GM21717 (cell line): ENCODE data around the gene PLAAT1.

Experiments
- ATAC-seq: cut with Tn5 transposase; IDR thresholded peaks from one replicate; pipeline ENCODE4 v1.9.1; 2021; ENCODE audit warnings: mild to moderate bottlenecking, moderate library complexity; ENCODE audit not compliant: unreplicated experiment

PLAAT1 gene

DNA sequence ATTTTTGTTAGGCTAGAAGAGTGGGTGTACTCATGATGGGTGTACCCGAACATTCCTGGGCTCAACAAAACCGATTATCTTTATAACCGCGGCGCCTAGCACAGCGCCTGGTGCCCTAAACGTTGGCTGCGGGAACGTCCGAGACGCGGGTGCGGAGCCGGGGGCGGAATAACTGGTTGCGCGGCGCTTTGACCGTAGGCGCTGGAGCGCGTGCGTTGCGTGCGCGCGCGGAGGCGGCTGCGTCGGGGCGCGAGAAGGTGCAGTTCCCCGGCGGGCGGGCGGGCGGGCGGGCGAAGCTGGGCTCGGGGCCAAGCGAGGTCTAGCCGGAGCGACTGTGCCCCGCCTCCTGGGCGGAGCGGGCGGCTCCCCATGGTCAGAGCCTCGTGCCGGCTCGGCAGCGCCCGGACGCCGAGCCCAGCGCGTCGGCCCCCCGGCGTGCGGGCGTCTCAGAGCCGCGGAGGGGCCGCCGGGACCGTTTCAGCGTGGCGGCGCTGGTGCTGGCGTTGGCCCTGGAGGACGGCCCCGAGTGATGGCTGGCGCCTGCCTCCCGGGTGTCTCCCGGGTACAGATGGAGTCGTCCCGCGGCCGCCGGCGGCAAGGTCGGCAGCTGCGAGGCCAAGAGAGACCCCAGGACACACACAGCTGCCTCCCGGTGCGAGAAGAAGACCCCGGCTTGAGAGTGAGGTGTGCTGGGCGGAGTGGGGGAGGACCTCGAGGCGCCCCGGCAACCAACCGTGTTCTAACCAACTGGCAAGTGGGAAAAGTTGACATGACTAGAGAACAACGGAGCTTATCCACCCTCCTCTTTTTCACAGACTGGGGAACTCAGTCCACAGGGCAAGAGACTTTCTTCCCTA lies at the start of gene PLAAT1:
PLAAT1 (plus strand) TSS at position 373 of the 857 bp plus-strand sequence. CDS start 14,429 bp downstream, outside the sequence.
- no peak for ATAC-seq

DNA sequence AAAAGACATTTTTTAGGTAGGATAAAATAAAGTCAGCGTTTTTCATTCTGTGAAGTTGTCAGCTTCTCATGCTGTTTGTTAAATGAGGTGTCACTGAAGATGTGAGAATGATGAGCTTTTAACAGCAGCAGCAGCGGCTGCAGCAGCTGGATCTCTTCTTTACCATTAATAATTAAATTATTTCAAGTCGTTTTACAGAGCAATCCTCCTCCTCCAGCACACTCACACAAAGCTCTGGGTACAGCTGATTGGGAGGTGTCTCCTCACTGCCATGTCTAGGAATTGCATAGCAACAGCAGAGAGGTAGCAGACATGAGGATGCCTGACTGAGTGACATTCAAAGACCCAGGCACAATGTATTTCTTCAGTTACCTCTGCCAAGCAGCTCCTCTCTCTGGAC lies 46.7 kb upstream of the PLAAT1 start:
- no peak for ATAC-seq

DNA sequence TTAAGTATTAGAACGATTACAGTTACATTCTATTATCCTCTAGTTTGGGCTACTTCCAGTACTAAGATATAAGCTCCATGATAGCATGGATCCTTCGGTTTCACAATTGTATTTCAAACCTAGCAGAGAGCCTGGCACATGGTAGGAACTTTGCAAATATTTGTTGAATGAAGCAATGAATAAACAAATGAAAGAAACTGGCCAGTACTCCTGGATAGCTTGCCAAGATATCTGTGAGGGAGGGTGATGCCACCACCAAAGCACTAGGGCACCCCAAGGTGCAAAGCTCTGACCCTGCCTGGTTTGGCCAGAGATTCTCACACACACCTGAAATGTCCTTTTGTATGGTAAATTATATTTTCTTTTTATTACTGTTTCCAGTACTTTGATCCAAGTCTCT lies 44.3 kb upstream of the PLAAT1 start:
- no peak for ATAC-seq

GRCh38 chr3:193207290-193208273 lies 33.4 kb upstream of the PLAAT1 start:
- ATAC-seq, result no peak

- ATAC-seq, result no peak
Observed at GRCh38 chr3:193210618-193211017, 30.4 kb upstream of the PLAAT1 start.

- ATAC-seq, result no peak
Observed at GRCh38 chr3:193211173-193211572, 29.8 kb upstream of the PLAAT1 start.

GRCh38 chr3:193211984-193212383 lies 29.0 kb upstream of the PLAAT1 start:
- no peak for ATAC-seq

- ATAC-seq, result no peak
Observed at GRCh38 chr3:193212844-193213243, 28.2 kb upstream of the PLAAT1 start.

- no peak for ATAC-seq
Observed at GRCh38 chr3:193214445-193214844, 26.6 kb upstream of the PLAAT1 start.

DNA sequence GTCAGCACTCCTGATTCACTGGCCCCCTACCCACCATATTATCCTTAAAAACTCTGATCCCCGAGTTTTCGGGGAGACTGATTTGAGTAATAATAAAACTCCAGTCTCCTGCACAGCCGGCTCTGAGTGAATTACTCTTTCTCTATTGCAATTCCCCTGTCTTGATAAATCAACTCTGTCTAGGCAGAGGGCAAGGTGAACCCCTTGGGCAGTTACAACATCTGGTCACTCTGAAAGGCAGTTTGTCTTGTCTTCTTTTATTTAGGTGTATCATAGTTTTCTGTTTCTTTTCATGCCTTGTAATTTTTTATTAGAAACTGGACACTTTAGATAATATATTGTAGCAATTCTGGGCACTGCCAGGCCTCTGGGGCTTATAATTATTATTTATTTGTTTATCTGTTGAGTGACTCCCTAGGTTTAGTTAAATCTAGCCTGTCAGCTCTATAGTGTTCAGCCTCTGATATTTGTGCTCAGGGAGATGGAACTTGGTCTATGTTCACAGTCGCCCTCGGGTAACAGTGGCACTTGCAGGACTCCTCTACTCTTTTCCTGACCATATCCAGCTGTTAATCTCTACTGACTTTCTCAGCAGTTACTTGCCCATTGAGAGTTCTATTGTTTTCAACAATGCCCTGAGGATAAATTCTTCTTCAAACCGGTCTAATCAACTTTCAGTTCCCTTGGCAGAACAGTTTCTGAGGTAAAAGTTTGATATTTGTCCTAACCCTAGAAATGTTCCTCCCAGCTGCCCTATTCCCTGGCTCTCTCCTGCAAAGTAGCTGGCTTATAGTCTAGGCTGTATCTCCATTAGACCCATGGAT lies 15.5 kb upstream of the PLAAT1 start:
- no peak for ATAC-seq

- ATAC-seq, result no peak
Observed at GRCh38 chr3:193228206-193228605, 12.8 kb upstream of the PLAAT1 start.

- no peak for ATAC-seq
Observed at GRCh38 chr3:193229851-193230420, 11.1 kb upstream of the PLAAT1 start.

DNA sequence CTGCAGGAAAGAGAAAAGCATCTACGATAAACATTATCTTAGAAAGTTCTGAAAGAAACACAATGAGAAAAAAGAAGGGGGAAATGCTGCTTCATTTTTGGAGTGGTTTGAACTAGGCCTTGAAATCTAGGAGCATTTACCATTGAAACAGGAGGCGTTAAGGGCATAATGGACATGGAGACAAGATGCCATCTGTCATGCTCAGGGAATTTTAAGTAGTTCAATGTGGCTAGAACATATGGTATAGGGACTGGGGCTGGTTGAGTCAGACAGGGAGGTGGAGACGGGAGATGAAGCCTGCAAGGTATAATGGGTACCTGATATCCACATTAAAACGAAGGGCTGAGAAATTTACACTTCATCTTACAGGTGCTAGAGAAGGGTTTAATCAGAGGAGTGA lies 10.4 kb upstream of the PLAAT1 start:
- no peak for ATAC-seq

- ATAC-seq, result no peak
Observed at GRCh38 chr3:193231201-193231600, 9.8 kb upstream of the PLAAT1 start.

- ATAC-seq, result no peak
Observed at GRCh38 chr3:193236599-193236998, 4.4 kb upstream of the PLAAT1 start.

DNA sequence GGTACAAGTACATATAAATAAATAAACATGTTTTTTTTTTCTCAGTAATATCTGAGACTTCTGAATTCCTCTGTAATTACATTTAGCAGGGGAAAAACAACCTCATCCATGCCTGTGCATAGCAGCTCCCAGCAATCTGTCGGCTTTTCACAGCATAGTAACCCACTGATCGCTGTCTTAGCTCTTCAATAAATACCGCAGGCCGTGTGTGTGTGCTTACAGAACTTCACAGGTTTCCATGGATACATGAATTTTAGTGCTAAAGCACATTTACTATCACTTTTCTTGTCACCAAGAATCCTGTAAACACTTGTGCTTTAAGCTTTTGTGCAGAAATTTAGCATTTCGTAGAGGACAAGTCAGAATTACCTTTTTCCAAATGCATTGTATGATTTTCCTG lies 4.0 kb upstream of the PLAAT1 start:
- ATAC-seq, result no peak

DNA sequence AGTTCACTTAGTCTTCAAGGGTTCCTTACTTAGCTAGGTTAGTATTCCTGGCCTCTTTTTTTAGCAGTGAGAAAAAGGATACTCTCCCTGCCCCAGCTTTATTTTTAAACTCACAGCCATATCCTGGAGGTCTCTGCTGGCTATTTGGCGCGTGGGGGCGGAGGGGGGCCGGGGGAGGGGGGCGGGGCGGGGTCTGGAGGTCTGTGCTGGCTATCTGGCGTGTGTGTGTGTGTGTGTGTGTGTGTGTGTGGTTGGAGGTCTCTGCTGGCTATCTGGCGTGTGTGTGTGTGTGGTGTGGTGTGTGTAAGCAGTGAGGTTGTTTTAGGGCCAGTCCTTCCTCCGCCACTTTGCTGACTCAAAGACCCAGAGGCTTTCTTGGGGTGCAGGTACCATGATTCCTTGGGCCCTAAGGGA lies 579 bp upstream of the PLAAT1 start:
- ATAC-seq, result no peak

GRCh38 chr3:193241716-193242115 lies 694 bp downstream of the PLAAT1 start:
- no peak for ATAC-seq

GRCh38 chr3:193243571-193243970 lies 2.5 kb downstream of the PLAAT1 start:
- no peak for ATAC-seq

- no peak for ATAC-seq
Observed at GRCh38 chr3:193248848-193249468, 7.9 kb downstream of the PLAAT1 start.
